Fibroblast of skin of scalp (primary cell): ENCODE measurements around the gene PLPP1.

Experiments used
- DNase-seq: peaks from one replicate; pipeline ENCODE4 v3.0.0-alpha.2; 2013

PLPP1 gene

DNA sequence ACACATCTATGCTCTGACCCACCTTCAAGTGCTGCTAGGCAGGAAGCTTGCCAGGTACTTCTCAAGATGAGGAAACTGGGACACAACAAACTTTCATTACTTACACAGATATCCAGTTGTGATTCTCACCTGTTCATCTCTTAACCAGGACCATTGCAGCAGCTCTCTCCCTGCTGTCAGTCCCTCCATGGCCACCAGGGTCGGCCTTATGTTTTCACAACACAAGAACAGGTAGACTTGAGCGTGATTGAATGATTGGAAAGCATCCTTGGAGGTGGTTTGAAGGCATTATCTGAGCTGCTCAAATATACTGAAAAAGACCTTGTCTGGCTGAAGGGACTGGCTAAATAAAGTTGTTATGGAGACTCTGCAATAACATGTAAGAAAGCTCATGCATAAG is 132.6 kb downstream of the PLPP1 start:
- DNase-seq, result no peak

GRCh38 chr5:55393501-55394175 is 141.1 kb downstream of the PLPP1 start:
- DNase-seq, result no peak

DNA sequence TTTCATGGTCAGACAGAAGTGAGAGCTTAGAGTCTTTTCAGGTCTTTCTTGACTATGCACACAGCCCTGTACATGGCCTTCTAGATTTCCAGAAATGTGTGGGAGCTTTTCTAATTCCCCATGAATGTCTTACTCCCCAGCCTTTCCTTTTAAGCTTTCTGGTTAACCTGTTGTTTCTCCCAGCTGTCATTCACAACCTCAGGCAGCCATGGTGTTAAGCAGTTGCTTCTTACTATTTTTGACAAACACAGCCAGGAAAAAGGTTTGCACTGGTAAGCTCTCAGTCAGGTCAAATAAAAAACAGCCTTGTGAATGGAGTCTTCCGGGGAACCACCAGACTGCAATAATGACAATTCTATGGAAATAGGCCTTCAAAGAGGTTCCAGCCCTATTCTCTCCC is 142.1 kb downstream of the PLPP1 start:
- DNase-seq, result no peak

DNA sequence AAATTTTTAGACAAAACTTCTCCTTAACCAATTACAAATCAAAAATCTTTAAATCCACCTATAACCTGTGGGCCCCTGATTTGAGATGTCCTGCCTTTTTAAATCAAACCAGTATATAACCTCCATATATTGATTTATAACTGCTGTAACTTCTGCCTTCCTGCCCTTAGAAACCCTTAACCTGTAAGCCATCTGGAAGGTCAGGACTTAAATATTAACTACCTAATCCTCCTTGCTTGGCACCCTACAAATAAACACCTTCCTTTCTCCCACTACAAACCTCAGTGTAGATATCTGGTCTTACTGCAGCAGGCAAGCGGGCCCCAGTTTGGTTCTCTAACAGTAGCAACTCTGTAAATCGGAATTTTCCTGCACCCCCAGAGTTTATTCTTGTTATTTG is 143.1 kb downstream of the PLPP1 start:
- no peak for DNase-seq

GRCh38 chr5:55387865-55388264 is 146.9 kb downstream of the PLPP1 start:
- DNase-seq, result no peak

- no peak for DNase-seq
Measured at GRCh38 chr5:55386356-55386755, 148.4 kb downstream of the PLPP1 start.

DNA sequence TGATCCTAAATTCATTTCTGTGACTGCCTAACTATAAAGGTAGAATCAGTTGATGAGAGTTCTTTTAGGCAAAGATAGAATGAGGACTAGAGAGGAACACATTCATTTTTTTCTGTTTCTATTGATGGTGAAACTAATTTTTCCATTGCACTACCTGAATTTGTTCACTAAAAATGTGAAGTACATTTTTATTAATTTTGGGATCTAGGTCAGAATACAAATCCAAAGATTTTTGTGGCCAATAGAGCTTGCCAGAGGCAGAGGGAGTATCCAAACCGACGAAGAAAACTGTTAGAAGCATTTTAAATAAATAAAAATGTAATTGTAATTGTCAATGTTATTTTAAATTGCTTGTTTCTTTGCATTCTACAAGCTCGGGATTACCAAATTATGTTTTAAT is 148.9 kb downstream of the PLPP1 start:
- DNase-seq, result no peak

- DNase-seq, result no peak
Measured at GRCh38 chr5:55385227-55385626, 149.5 kb downstream of the PLPP1 start.

GRCh38 chr5:55384072-55384471 is 150.7 kb downstream of the PLPP1 start:
- no peak for DNase-seq

DNA sequence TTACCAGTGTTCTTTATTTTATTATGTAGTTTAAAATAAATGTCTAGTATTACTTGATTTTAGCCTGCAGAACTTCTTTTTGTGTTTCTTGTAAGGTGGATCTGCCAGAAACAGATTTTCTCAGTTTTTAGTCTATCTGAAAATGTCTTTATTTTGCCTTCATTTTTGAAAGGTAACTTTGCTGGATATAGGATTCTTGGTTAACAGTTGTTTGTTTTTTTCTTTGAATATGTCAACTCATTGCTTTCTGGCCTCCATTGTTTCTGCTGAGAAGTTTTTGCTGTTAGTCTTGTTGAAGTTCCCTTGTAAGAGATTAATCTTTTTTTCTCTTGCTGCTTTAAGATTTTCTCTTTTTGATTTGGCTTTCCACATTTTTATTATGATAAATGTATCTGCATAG is 151.5 kb downstream of the PLPP1 start:
- DNase-seq, result no peak

DNA sequence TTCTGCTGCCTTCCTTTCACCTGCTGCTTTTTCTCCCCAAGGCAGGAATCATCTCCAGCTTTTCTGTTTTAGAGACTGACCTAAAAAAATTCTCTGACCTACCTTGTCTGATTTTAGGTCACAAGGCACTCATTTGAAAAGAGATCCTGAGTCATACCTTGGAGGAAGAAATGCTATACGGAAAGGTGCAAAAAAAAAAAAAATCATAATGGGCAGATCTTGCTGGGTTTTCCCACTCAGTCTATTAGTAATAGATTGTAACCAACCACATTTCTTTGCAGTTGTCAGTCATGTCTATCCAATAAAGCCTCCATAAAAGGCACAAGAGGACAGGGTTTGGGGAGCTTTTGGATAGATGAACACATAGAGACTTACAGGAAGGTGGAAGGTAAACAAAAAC is 157.0 kb downstream of the PLPP1 start:
- DNase-seq, result no peak
